Kidney (tissue), 14 donors: ENCODE data around the gene TTLL5. TPM values are rescaled to one million over a fixed set of nuclear protein-coding genes. Genes with fewer than 3 reads are reported as not detected.

Experiments
- DNase-seq, 5 donors: peaks; one replicate each; pipeline ENCODE4 v3.0.0-alpha.2; 2013 to 2020
- FAIRE-seq: peaks from 2 replicates; lab custom pipeline; 2012; peaks lifted over from hg19 to GRCh38; lab: Jason Lieb, UNC
- H3K27ac ChIP-seq, 2 donors: one replicate each; pipeline ENCODE4 v1.7.0; 2013; ENCODE audit warnings: low read depth in 2 of 2, low read length in 2 of 2, inconsistent platforms in 1 of 2
- H3K27me3 ChIP-seq: one replicate; pipeline ENCODE4 v1.7.1; 2013; ENCODE audit warnings: low read length, inconsistent platforms; ENCODE audit not compliant: control insufficient read depth, insufficient read depth
- H3K36me3 ChIP-seq, 3 donors: one replicate each; pipeline versions ENCODE4 v1.7.0 to v1.7.1; 2013; ENCODE audit warnings: low read length in 3 of 3, control low read depth in 1 of 3, inconsistent platforms in 1 of 3; ENCODE audit not compliant: insufficient read depth in 3 of 3, control insufficient read depth in 2 of 3
- H3K4me1 ChIP-seq, 3 donors: one replicate each; pipeline versions ENCODE4 v1.7.0 to v1.7.1; 2013; ENCODE audit warnings: low read length in 3 of 3, inconsistent platforms in 1 of 3, low read depth in 1 of 3; ENCODE audit not compliant: control insufficient read depth in 2 of 3, insufficient read depth in 2 of 3
- H3K4me3 ChIP-seq, 3 donors: one replicate each; pipeline versions ENCODE4 v1.7.0 to v1.8.1; 2013; ENCODE audit warnings: low read length in 3 of 3, control low read depth in 1 of 3, inconsistent platforms in 1 of 3
- H3K9ac ChIP-seq, 3 donors: one replicate each; pipeline versions ENCODE4 v1.7.0 to v1.7.1; 2013; ENCODE audit warnings: low read length in 3 of 3, control low read depth in 1 of 3, inconsistent platforms in 1 of 3
- H3K9me3 ChIP-seq, 3 donors: one replicate each; pipeline versions ENCODE4 v1.7.0 to v1.7.1; 2013; ENCODE audit warnings: low read length in 3 of 3, control low read depth in 1 of 3, inconsistent platforms in 1 of 3; ENCODE audit not compliant: control insufficient read depth in 2 of 3, insufficient read depth in 1 of 3
- CTCF ChIP-seq: IDR thresholded peaks from 3 replicates; pipeline ENCODE4 v1.5.1; 2012; ENCODE audit warnings: mild to moderate bottlenecking, moderate library complexity, borderline replicate concordance; ENCODE audit not compliant: insufficient read depth; ENCODE audit errors: extremely low read depth
- intact Hi-C: fragments of 100-400 bp; cut with DNase I; formaldehyde crosslinking; loops from one replicate; pipeline ENCODE4 v1.11.1; 2022
- polyA plus RNA-seq: library from polyadenylated mRNA; stranded (reverse); fragments of 350-450 nt; fragmentation: Illumina TruSeq; extraction: RNeasy Lipid Tissue Mini Kit (QIAGEN cat#74804); gene quantifications from one replicate; pipeline ENCODE4 v1.2.3, GENCODE V29; 2014; ENCODE audit warnings: low read depth, low replicate concordance; ENCODE audit not compliant: insufficient read depth
- total RNA-seq: library from RNA; stranded (reverse); fragmentation: NEBNext Ultra II Directional; extraction: Animal tissue kit (Norgen Biotek cat#: 25700); gene quantifications from one replicate; pipeline ENCODE4 v1.2.1, GENCODE V29; 2021
- donor health status: control.
- donor health status: control.
- donor health status: control.
- donor health status: control.
- donor health status: control.
- donor health status: DM: yes; HTN: yes; CAD: no.
- donor health status: Normal renal cell carcinoma (clear cell type).

TTLL5 gene
- total and polyA plus RNA-seq, 2 donors from 2014 or later = 16.8 to 37.2 TPM

GRCh38 chr14:75854111-75854799 lies 193.2 kb downstream of the TTLL5 start:
- H3K27me3 ChIP-seq = no peaks in the 10 kb centered on the region
- no peak overlapping the region for H3K27ac ChIP-seq
- H3K4me3 ChIP-seq = no peak overlapping the region
- H3K4me1 ChIP-seq = peaks cover 0 to 3% (median 0%) of the 10 kb centered on the region in 3 donors
- H3K9me3 ChIP-seq = no peaks in the 10 kb centered on the region
- DNase-seq = no peak
- no peak for FAIRE-seq
- H3K36me3 ChIP-seq = no peaks in the 10 kb centered on the region
- TF ChIP-seq CTCF = no peak
- intact Hi-C loops = no loop called here
- H3K9ac ChIP-seq = no peak overlapping the region

GRCh38 chr14:75857199-75857598 lies 196.2 kb downstream of the TTLL5 start:
- H3K27ac ChIP-seq = no peak overlapping the region
- no peak overlapping the region for H3K4me3 ChIP-seq
- no peak for FAIRE-seq
- DNase-seq = no peak
- intact Hi-C loops = no loop called here
- no peaks in the 10 kb centered on the region for H3K36me3 ChIP-seq
- no peak for TF ChIP-seq CTCF
- no peak overlapping the region for H3K9ac ChIP-seq
- H3K9me3 ChIP-seq = no peaks in the 10 kb centered on the region
- peaks cover 0 to 3% (median 0%) of the 10 kb centered on the region in 3 donors for H3K4me1 ChIP-seq
- no peaks in the 10 kb centered on the region for H3K27me3 ChIP-seq

GRCh38 chr14:75858362-75858761 lies 197.3 kb downstream of the TTLL5 start:
- no peaks in the 10 kb centered on the region for H3K9me3 ChIP-seq
- no peak overlapping the region for H3K27ac ChIP-seq
- FAIRE-seq (no peak), DNase-seq (no peak)
- TF ChIP-seq CTCF = no peak
- intact Hi-C loops = no loop called here
- H3K4me1 ChIP-seq = no peaks in the 10 kb centered on the region
- no peaks in the 10 kb centered on the region for H3K36me3 ChIP-seq
- H3K4me3 ChIP-seq = no peak overlapping the region
- no peak overlapping the region for H3K9ac ChIP-seq
- no peaks in the 10 kb centered on the region for H3K27me3 ChIP-seq
